Coronary artery (tissue), 2 donors: ENCODE results near the gene SNX5.

Source experiments
- DNase-seq: peaks from one replicate; pipeline ENCODE4 v3.0.0-alpha.2; 2017; ENCODE audit warnings: low spot score
- H3K27ac ChIP-seq, 2 donors: fragments of 200-600 bp; sonication (generic); one replicate each; pipeline ENCODE4 v1.5.1; 2016 to 2019
- H3K4me3 ChIP-seq: fragments of 200-600 bp; sonication (generic); 2 replicates; pipeline ENCODE4 v1.5.1; 2016; ENCODE audit warnings: mild to moderate bottlenecking, moderate library complexity
- TF ChIP-seq, protein P1 (sequence below): fragments of 200-600 bp; sonication (generic); IDR thresholded peaks from one replicate; pipeline ENCODE4 v1.5.1; 2019; ENCODE audit warnings: antibody characterized with exemption

SNX5 gene

DNA sequence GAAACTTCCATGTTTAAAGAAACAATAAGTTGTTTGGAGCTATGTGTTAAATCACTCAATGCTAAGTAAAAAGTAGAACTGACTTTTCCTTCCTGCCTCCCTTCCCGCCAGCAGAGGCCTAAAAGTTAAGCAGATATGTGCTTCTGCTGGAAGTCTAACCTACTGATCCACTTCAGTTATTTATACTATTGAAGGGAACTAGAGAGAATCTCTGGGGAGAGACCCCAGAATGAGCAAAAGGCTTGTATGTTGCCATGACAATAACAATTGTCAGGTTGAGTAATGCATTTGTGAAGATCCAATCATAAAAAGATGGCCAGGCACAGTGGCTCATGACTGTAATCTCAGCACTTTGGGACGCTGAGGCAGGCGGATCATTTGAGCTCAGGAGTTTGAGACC is 25.0 kb upstream of the SNX5 start:
- TF ChIP-seq, protein P1, sequence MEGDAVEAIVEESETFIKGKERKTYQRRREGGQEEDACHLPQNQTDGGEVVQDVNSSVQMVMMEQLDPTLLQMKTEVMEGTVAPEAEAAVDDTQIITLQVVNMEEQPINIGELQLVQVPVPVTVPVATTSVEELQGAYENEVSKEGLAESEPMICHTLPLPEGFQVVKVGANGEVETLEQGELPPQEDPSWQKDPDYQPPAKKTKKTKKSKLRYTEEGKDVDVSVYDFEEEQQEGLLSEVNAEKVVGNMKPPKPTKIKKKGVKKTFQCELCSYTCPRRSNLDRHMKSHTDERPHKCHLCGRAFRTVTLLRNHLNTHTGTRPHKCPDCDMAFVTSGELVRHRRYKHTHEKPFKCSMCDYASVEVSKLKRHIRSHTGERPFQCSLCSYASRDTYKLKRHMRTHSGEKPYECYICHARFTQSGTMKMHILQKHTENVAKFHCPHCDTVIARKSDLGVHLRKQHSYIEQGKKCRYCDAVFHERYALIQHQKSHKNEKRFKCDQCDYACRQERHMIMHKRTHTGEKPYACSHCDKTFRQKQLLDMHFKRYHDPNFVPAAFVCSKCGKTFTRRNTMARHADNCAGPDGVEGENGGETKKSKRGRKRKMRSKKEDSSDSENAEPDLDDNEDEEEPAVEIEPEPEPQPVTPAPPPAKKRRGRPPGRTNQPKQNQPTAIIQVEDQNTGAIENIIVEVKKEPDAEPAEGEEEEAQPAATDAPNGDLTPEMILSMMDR = no peak
- Histone ChIP-seq H3K4me3 (no peak overlapping the region), H3K27ac (no peak overlapping the region)
- no peak for DNase-seq

DNA sequence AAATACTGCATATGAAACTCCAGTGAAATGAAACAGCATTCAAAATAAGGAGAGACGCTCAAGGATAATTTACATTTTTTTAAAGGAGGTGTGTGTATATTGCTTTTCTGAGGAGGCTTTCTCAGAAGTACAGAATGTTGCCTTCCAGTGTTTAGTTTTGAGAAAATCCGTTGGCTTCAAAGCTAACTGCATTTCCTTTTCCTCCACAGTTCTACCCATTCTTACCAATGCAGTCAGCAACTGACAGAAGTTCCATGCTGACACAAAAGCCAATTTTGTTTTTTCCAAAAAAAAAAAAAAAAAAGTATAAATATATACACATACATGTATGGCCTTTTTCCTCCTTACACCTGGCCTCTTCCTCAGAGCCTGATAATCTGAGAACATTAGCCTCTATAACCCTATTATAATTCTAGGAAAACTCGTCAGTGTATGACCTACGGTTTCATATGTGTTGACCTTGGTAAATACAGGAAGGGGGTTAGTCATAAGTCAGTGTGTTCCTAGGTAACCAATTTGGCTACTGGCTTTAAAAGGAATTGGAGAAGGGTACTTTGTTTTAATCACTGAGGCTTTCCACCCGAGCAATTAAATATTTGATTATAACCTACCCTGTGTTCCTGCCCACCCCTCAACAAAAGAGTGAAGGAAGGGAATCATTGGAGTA is 24.4 kb upstream of the SNX5 start:
- H3K27ac ChIP-seq = no peak overlapping the region
- no peak overlapping the region for H3K4me3 ChIP-seq
- TF ChIP-seq, protein P1 = no peak
- DNase-seq = no peak

DNA sequence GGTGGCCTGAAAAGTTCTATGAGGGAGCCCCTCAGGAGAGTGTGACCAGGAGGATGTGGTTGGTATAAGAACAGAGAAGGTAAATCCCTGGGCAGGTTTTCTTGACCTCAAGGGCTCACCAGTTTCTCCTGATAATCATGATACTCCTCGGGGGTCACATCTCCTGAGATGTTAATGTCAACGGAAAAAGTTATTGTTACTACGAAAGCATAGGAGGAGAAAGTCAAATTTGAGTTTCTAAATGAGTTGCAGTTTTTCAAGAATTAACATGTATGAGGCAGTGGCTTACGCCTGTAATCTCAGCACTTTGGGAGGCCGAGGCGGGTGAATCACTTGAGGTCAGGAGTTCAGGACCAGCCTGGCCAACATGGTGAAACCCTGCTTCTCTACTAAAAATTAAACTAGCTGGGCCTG is 23.6 kb upstream of the SNX5 start:
- no peak for DNase-seq
- no peak overlapping the region for H3K27ac ChIP-seq
- TF ChIP-seq, protein P1 = no peak
- no peak overlapping the region for H3K4me3 ChIP-seq

DNA sequence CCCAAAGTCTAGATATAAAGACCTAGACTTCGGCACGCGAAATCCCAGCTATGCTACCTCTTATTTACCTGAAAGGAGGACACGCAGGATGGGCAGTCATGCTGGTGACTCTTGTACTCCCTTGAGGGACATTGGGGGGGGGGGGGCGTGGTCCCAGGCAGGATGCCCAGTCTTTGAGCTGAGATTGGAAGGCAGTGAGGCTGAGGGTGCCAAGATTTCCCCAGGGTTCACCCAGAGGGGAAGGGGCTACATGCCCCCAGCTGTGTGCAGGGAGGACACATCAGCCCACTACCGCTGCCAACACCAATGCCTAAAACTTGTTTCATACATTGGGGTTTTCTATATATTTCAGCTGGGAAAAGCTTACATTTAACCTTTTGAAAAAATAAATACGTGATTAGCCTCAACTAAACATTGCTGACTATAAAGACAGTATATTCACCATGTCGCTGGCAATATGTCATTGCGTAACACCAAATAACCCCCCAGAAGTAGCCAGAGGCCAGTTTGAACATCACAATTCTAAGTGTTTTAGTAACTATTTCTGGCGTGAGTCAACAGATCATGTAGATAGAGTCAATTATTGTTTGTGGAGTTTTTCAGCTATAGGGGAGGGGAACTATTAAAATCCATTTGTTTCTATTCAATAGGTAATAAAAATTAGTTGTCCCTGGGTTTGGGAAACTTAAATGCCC is 21.8 kb upstream of the SNX5 start:
- Histone ChIP-seq H3K4me3 (no peak overlapping the region), H3K27ac (no peak overlapping the region)
- TF ChIP-seq, protein P1 = no peak
- no peak for DNase-seq

DNA sequence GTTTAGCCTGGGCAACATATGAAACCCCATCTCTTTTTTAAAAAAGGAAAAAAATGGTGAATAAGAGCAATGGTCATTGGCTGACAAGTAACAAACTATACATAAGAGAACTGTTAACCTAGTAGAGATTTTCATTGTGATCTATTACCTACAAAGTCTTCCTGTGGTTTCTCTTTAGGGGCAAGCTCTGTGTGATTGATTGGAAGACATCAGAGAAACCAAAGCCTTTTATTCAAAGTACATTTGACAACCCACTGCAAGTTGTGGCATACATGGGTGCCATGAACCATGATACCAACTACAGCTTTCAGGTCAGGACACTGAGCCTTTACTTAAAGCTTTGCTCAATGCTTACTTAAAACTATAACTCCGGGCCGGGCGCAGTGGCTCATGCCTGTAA is 19.4 kb upstream of the SNX5 start:
- Histone ChIP-seq H3K4me3 (no peak overlapping the region), H3K27ac (no peak overlapping the region)
- DNase-seq = no peak
- TF ChIP-seq, protein P1 = no peak

DNA sequence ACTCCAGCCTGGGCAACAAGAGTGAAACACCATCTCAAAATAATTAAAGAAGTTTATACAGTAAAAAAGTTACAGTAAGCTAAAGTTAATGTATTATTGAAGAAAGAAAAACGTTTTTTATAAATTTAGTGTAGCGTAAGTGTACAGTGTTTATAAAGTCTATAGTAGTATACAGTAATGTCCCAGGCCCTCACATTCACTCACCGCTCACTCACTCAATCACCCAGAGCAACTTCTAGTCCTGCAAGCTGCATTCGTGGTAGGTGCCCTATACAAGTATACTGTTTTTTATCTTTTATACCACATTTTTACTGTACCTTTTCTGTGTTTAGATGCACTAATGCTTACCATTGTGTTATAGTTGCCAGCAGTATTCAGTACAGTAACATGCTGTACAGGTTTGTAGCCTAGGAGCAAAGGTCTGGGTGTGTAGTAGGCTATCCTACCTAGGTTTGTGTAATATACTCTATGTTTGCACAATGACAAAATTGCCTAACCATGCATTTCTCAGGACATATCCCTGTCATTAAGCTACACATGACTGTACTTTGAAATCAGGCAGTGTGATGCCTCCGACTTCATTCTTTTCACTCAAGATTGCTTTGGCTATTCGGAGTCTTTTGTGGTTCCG is 16.9 kb upstream of the SNX5 start:
- TF ChIP-seq, protein P1 = no peak
- H3K4me3 ChIP-seq = no peak overlapping the region
- H3K27ac ChIP-seq = no peak overlapping the region
- no peak for DNase-seq

DNA sequence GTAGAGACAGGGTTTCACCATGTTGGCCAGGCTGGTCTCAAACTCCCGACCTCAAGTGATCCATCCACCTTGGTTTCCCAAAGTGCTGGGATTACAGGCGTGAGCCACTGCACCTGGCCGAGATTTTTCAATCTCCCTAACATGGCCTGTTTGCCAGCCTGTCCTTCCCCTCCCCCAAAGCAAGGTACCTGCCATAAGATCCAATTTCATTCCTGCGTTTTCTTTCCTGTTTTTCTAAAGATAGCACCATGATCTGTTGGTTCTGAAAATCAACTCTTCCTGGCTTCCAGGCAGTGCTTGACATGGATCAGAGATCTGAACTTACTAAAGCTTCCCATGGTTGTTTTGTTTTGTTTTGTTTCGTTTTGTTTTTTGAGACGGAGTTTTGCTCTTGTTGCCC is 7.7 kb upstream of the SNX5 start:
- no peak for DNase-seq
- no peak overlapping the region for H3K27ac ChIP-seq
- TF ChIP-seq, protein P1 = no peak
- no peak overlapping the region for H3K4me3 ChIP-seq
